GM10266 (cell line): ENCODE results near the gene RELL1.

Experiments used
- DNase-seq: peaks from one replicate; pipeline ENCODE4 v3.0.0; 2012; ENCODE audit errors: extremely low spot score
- CTCF ChIP-seq: IDR thresholded peaks from 2 replicates; pipeline ENCODE4 v1.5.1; 2012; ENCODE audit warnings: mild to moderate bottlenecking, low read depth; ENCODE audit not compliant: control insufficient read depth, insufficient read depth; ENCODE audit errors: missing control alignments

RELL1 gene

GRCh38 chr4:37728064-37728463 lies 41.9 kb upstream of the RELL1 start:
- no peak for DNase-seq
- TF ChIP-seq CTCF = no peak

GRCh38 chr4:37727635-37728034 lies 41.5 kb upstream of the RELL1 start:
- TF ChIP-seq CTCF = no peak
- DNase-seq = no peak

DNA sequence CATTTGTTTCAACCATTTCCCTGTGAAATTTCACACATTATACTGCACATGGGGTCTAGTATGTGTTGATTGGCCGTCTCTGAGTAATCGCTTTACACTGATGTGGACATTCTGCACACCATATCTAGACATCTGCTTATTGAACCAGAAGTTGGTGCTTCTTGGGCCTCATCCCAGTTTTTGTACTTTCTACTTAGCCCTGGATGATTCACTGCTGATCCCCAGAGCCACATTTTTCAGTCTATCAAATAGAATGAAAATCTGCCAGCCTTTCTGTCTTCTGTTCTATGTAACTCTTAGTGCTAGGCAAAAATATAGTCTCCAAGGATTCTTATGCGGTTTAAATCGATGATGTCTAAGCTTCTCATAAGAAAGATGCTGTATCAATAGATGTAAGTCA lies 40.5 kb upstream of the RELL1 start:
- no peak for TF ChIP-seq CTCF
- no peak for DNase-seq

GRCh38 chr4:37725718-37726117 lies 39.5 kb upstream of the RELL1 start:
- no peak for DNase-seq

DNA sequence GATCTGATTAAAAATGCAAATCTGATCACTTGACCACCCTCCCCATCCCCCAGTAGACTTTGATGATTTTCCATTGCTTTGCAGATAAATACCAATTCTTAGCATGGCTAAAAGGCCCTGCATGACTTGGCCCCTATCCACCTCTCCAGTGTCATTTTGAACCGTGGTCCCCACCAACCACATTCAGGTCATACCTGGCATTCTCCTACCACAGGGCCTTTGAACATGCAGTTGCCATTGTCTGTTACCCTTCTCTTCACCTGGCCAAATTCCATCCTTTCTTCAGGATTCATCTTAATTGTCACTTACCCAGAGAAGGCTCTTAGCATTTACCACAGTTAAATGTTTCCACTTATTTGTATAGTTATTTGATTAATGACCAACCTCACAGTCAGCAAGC lies 36.9 kb upstream of the RELL1 start:
- no peak for TF ChIP-seq CTCF

More at GRCh38 chr4:37725718-37726117, 39.5 kb upstream of the RELL1 start:
- TF ChIP-seq CTCF = no peak

GRCh38 chr4:37721995-37722638 lies 35.9 kb upstream of the RELL1 start:
- no peak for TF ChIP-seq CTCF
- no peak for DNase-seq

More for the DNA sequence above, 36.9 kb upstream of the RELL1 start:
- DNase-seq = no peak

DNA sequence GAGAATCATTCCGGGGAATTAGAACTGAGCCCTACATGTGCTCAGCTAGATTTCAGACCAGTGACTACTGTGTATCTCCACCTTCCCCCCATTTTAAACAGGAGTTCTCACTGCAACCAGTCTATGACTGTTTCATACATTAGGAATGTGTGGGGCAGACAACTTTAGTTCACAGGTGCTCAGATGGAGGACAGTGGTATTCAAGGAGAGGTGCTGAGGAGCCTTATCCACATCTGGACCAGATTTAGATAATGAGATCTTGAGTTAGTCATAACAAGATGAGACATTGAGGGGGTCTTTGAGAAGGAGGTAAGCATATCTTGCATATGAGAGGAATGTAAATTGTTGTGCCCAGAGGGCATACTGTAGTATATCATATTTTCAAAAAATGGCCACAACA lies 32.8 kb upstream of the RELL1 start:
- no peak for TF ChIP-seq CTCF
- no peak for DNase-seq
